Measurements from ENCODE around the gene SLC9A7.

- TF ChIP-seq ZNF664 (tag by site-specific recombination; IDR thresholded peaks at IDR 0.05) = no peak
- no peak for TF ChIP-seq CTCF (tag by site-specific recombination; IDR thresholded peaks at IDR 0.05)
- no peak for TF ChIP-seq ZNF248 (tag by site-specific recombination; IDR thresholded peaks at IDR 0.05)
Measured at GRCh38 chrX:46582966-46583365, 176.0 kb downstream of the SLC9A7 start.
